Endothelial cell (in vitro differentiated cells): Measurements from ENCODE around the gene TMEM19. TPM values are rescaled to one million over a fixed set of nuclear protein-coding genes. Genes with fewer than 3 reads are reported as not detected.

Experiments used
- DNase-seq: peaks from one replicate; pipeline ENCODE4 v3.0.0; 2021; ENCODE audit warnings: low spot score
- H3K27ac Mint-ChIP-seq: one replicate; pipeline ENCODE4 v1.8.0; 2021; ENCODE audit warnings: mixed read lengths, inconsistent platforms; ENCODE audit not compliant: unreplicated experiment
- H3K27me3 Mint-ChIP-seq: one replicate; pipeline ENCODE4 v1.8.0; 2021; ENCODE audit warnings: mild to moderate bottlenecking, moderate library complexity, mixed read lengths, inconsistent platforms; ENCODE audit not compliant: unreplicated experiment
- H3K36me3 Mint-ChIP-seq: one replicate; pipeline ENCODE4 v1.8.0; 2021; ENCODE audit warnings: mild to moderate bottlenecking, low read depth, mixed read lengths, inconsistent platforms; ENCODE audit not compliant: unreplicated experiment
- H3K4me1 Mint-ChIP-seq: one replicate; pipeline ENCODE4 v1.8.0; 2021; ENCODE audit warnings: mild to moderate bottlenecking, mixed read lengths, inconsistent platforms; ENCODE audit not compliant: unreplicated experiment
- H3K4me3 Mint-ChIP-seq: one replicate; pipeline ENCODE4 v1.8.0; 2021; ENCODE audit warnings: mild to moderate bottlenecking, mixed read lengths, inconsistent platforms; ENCODE audit not compliant: unreplicated experiment
- H3K9me3 Mint-ChIP-seq: one replicate; pipeline ENCODE4 v1.8.0; 2021; ENCODE audit warnings: mixed read lengths, inconsistent platforms; ENCODE audit not compliant: unreplicated experiment
- total RNA-seq: library from RNA; stranded (reverse); fragmentation: NEBNext Ultra II Directional; extraction: Animal tissue kit (Norgen Biotek cat#: 25700); gene quantifications from one replicate; pipeline ENCODE4 v1.2.1, GENCODE V29; 2021; ENCODE audit not compliant: unreplicated experiment
- TF ChIP-seq, protein P1 (sequence below): fragments of 200-600 bp; sonication (generic); IDR thresholded peaks from one replicate; pipeline ENCODE4 v1.5.0; 2021; ENCODE audit warnings: antibody characterized with exemption; ENCODE audit not compliant: unreplicated experiment

Gene TMEM19
- total RNA-seq, 1 donor from 2014 or later: 22.0 TPM

DNA sequence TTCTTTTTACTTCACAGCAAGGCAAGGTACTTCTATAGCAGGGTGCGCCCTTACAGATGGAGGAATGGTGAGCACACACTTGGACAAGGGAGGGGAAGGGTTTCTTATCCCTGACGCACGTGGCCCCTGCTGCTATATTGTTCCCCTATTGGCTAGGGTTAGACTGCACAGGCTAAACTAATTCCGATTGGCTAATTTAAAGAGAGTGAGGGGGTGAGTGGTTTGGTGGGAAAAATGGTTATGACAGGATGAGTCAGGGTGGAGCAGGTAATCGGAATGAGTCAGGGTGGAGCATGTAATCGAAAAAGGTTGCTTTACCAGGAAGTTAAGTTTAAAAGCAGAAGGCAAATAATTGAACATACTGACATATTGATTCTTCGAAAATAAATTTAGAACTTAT, 45.1 kb downstream of the TMEM19 start:
- Mint-ChIP-seq H3K4me1 (peaks cover 7% of the 10 kb centered on the region), H3K9me3 (no peaks in the 10 kb centered on the region), H3K27me3 (no peaks in the 10 kb centered on the region), H3K36me3 (no peaks in the 10 kb centered on the region), H3K4me3 (no peak overlapping the region), H3K27ac (no peak overlapping the region)
- no peak for DNase-seq
- TF ChIP-seq, protein P1, sequence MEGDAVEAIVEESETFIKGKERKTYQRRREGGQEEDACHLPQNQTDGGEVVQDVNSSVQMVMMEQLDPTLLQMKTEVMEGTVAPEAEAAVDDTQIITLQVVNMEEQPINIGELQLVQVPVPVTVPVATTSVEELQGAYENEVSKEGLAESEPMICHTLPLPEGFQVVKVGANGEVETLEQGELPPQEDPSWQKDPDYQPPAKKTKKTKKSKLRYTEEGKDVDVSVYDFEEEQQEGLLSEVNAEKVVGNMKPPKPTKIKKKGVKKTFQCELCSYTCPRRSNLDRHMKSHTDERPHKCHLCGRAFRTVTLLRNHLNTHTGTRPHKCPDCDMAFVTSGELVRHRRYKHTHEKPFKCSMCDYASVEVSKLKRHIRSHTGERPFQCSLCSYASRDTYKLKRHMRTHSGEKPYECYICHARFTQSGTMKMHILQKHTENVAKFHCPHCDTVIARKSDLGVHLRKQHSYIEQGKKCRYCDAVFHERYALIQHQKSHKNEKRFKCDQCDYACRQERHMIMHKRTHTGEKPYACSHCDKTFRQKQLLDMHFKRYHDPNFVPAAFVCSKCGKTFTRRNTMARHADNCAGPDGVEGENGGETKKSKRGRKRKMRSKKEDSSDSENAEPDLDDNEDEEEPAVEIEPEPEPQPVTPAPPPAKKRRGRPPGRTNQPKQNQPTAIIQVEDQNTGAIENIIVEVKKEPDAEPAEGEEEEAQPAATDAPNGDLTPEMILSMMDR: no peak

DNA sequence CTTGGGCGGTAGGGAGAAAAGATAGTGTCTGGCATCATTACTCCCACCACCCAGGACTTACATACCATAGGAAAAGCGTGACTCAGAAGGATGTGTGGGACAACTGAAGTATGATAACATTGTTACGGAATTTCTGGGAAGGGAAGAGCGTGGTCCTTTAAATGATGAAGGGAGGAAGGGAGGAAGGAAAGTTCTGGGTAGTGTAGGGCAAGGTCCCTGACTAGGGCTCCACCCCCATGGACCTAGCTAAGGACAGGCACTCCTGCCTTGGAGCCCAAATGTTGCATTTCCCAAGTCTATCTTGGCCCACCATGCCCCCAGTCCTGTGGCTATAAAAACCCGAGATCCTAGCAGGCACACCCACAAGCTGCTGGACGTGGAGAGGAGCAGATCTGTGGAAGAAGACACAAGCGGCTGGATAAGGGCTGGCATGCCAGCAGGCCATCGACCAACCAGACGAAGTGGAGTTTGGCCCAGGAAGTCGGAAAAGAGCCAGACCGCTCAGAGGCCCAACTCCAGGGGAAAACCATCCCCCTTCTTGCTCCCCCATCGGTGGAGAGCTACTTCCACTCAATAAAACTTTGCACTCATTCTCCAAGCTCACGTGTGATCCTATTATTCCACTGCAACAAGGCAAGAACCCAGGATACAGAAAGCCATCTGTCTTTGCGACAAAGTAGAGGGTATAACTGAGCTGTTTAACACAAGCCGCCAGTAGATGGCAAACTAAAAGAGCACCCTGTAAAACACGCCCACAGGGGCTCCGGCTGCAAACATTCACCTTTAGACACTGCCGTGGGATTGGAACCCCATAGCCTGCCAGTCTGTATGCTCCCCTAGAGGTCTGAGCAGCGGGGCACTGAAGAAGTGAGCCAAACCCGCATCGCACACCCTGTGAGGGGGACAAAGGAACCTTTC, 45.8 kb downstream of the TMEM19 start:
- Mint-ChIP-seq H3K9me3 (no peaks in the 10 kb centered on the region), H3K27me3 (no peaks in the 10 kb centered on the region), H3K36me3 (no peaks in the 10 kb centered on the region), H3K27ac (no peak overlapping the region), H3K4me1 (peaks cover 7% of the 10 kb centered on the region), H3K4me3 (no peak overlapping the region)
- TF ChIP-seq, protein P1: no peak
- no peak for DNase-seq

DNA sequence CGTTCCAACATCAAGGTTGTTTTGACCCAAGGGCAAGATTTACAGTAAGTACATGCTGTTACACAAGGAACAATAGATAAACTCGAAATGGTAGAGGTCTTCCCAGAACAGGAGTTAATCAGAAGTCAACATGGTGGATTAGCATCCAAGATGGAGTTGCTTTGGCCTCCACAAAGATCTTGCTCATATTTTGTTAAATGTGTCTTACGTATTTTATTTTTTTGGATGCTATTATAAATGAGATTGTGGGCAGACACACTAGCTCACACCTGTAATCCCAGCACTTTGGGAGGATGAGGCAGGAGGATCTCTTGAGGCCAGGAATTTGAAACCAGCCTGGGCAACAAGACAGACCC, 46.5 kb downstream of the TMEM19 start:
- Mint-ChIP-seq H3K4me3 (no peak overlapping the region), H3K27ac (no peak overlapping the region), H3K27me3 (no peaks in the 10 kb centered on the region), H3K36me3 (no peaks in the 10 kb centered on the region), H3K9me3 (no peaks in the 10 kb centered on the region), H3K4me1 (peaks cover 7% of the 10 kb centered on the region)
- TF ChIP-seq, protein P1: no peak
- DNase-seq: no peak

DNA sequence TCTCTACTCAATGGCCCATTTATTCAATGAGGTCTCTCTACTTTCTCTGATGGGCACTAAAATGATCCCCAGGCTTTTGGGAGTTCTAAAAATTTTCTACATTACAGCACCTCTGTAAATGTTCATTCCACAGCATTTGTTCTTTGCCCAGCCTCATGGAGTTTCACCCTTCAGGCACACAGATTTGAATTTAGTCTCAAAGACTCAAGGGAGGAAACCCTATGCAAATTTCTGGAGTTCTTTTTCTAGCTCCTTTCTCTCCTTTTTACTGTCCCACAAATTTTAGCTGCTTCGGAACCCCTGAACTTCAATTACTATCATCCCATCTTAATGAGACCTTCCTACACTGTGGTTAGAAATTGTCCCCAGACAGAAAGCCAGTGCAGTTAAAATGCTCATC, 51.3 kb downstream of the TMEM19 start:
- Mint-ChIP-seq H3K27me3 (no peaks in the 10 kb centered on the region), H3K9me3 (no peaks in the 10 kb centered on the region), H3K36me3 (no peaks in the 10 kb centered on the region), H3K4me1 (no peaks in the 10 kb centered on the region), H3K4me3 (no peak overlapping the region), H3K27ac (no peak overlapping the region)
- TF ChIP-seq, protein P1: no peak
- DNase-seq: no peak

DNA sequence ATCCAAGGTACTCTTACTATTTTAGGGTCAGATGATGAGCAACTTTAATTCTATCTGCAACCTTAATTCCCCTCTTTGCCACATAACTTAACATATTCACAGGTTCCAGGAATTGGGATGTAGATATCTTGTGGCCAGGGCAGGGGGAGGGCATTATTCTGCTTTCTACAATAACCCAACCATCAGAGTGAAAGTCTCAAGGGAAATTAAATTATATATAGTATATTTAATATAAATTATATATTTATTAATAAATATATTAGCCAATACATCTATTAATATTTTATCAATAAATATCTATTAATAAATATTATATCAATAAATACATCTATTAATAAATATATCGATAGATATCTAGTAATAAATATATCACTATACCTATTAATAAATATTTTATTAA, 57.1 kb downstream of the TMEM19 start:
- Mint-ChIP-seq H3K27ac (no peak overlapping the region), H3K27me3 (no peaks in the 10 kb centered on the region), H3K9me3 (no peaks in the 10 kb centered on the region), H3K4me1 (no peaks in the 10 kb centered on the region), H3K4me3 (no peak overlapping the region), H3K36me3 (no peaks in the 10 kb centered on the region)
- DNase-seq: no peak
- TF ChIP-seq, protein P1: no peak
